SU-DHL-6 (cell line): ENCODE measurements around the gene KIF1A.

Experiments used
- H2AFZ ChIP-seq: fragments of 200-600 bp; sonication (generic); 2 replicates; pipeline ENCODE4 v1.6.1; 2014; ENCODE audit warnings: low read depth, mild to moderate bottlenecking, moderate library complexity, mixed read lengths, antibody characterized with exemption, low read length; ENCODE audit not compliant: severe bottlenecking
- H3F3A ChIP-seq: fragments of 200-600 bp; shearing (Covaris generic); 2 replicates; pipeline ENCODE4 v1.6.0; 2016; ENCODE audit warnings: antibody characterized with exemption, mild to moderate bottlenecking; ENCODE audit not compliant: insufficient read depth
- H3K27ac ChIP-seq: fragments of 200-600 bp; sonication (generic); 2 replicates; pipeline ENCODE4 v1.5.1; 2016; ENCODE audit warnings: low read depth, mild to moderate bottlenecking, low read length, moderate library complexity, mixed read lengths
- H3K27me3 ChIP-seq: fragments of 200-600 bp; sonication (generic), shearing (Covaris generic); 2 replicates; pipeline ENCODE4 v1.6.0; 2014; ENCODE audit warnings: mild to moderate bottlenecking, low read length
- H3K36me3 ChIP-seq: fragments of 200-600 bp; sonication (generic); 2 replicates; pipeline ENCODE4 v1.6.1; 2014; ENCODE audit warnings: mild to moderate bottlenecking, low read length, mixed read lengths
- H3K4me2 ChIP-seq: fragments of 300-600, 200-600 bp; shearing (Covaris generic), sonication (generic); 2 replicates; pipeline ENCODE4 v1.6.0; 2014; ENCODE audit warnings: low read length, low read depth, mild to moderate bottlenecking; ENCODE audit not compliant: poor library complexity, severe bottlenecking
- H3K4me3 ChIP-seq: fragments of 200-600 bp; sonication (generic); 2 replicates; pipeline ENCODE4 v1.5.1; 2014; ENCODE audit warnings: antibody characterized with exemption, low read length, mild to moderate bottlenecking, mixed read lengths; ENCODE audit not compliant: insufficient read depth, poor library complexity, severe bottlenecking
- H3K79me2 ChIP-seq: fragments of 200-600 bp; sonication (generic); 2 replicates; pipeline ENCODE4 v1.6.1; 2014; ENCODE audit warnings: mild to moderate bottlenecking, low read length, moderate library complexity; ENCODE audit not compliant: insufficient read depth
- H3K9ac ChIP-seq: fragments of 200-600 bp; sonication (generic); 2 replicates; pipeline ENCODE4 v1.7.0; 2014; ENCODE audit warnings: mild to moderate bottlenecking, low read length
- H3K9me2 ChIP-seq: fragments of 200-600 bp; sonication (generic); replicated peaks from 2 replicates; pipeline ENCODE4 v1.6.1; 2014; ENCODE audit warnings: low read length; ENCODE audit not compliant: insufficient read depth
- H3K9me3 ChIP-seq: fragments of 200-600 bp; sonication (generic); 2 replicates; pipeline ENCODE4 v1.6.1; 2014; ENCODE audit warnings: low read length, mixed read lengths; ENCODE audit not compliant: insufficient read depth
- H4K20me1 ChIP-seq: fragments of 200-600 bp; sonication (generic); 2 replicates; pipeline ENCODE4 v1.6.1; 2014; ENCODE audit warnings: low read depth, mild to moderate bottlenecking, antibody characterized with exemption, low read length, moderate library complexity, mixed read lengths
- CTCF ChIP-seq: fragments of 200-600 bp; sonication (generic); IDR thresholded peaks from one replicate; pipeline ENCODE4 v1.5.1; 2017; ENCODE audit warnings: antibody characterized with exemption, mild to moderate bottlenecking, low read length, moderate library complexity; ENCODE audit not compliant: insufficient read depth, poor library complexity, severe bottlenecking
- EZH2phosphoT487 ChIP-seq: fragments of 200-600 bp; sonication (generic), shearing (Covaris generic); conservative IDR thresholded peaks from 2 replicates; pipeline ENCODE4 v1.6.1; 2018; ENCODE audit warnings: mild to moderate bottlenecking, antibody characterized with exemption, low read length, moderate library complexity, mixed read lengths

KIF1A gene

DNA sequence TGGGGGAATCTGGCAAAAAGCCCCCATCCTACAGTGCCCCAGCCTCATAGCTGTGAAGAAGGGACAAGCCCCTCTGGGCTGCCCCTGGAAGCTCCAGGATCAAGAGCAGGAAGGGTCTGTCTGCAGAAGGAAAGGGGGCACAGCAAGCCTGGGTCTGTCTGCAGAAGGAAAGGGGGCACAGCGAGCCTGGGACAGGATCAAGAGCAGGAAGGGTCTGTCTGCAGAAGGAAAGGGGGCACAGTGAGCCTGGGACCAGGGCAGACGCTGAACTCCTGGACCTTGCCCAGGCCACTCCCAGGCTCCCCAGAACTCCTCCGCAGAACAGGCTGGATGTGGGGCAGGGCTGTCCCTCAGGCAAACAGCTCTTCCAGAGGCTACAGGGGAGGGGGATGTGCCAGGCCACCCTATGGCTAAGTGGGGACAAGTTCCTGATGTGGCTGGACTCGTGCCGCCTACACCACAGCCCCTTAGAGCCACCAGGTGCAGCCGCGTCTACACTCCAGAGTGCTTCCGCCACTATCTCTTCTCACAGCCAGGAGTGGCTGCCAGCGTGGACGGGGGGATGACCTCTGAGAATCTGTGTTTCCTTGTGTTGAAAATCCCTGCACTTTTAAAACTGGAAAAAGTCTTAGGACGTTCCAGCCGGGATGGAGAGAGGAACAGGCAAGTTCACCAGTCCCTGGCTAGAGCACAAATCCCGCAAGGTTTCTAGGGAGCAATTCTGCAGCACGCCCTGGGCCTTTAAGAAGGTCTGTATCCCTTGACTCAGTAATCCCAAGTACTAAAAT lies 20.8 kb downstream of the KIF1A start:
- Histone ChIP-seq H3F3A (no peaks in the 10 kb centered on the region), H2AFZ (no peak overlapping the region), H3K27ac (no peak overlapping the region), H3K79me2 (no peaks in the 10 kb centered on the region), H4K20me1 (no peaks in the 10 kb centered on the region), H3K9me3 (no peaks in the 10 kb centered on the region), H3K9ac (no peak overlapping the region), H3K27me3 (no peaks in the 10 kb centered on the region), H3K36me3 (no peaks in the 10 kb centered on the region), H3K9me2 (no peaks in the 10 kb centered on the region), H3K4me3 (no peak overlapping the region), H3K4me2 (no peak overlapping the region)
- no peak for TF ChIP-seq CTCF
- TF ChIP-seq EZH2phosphoT487: no peak

DNA sequence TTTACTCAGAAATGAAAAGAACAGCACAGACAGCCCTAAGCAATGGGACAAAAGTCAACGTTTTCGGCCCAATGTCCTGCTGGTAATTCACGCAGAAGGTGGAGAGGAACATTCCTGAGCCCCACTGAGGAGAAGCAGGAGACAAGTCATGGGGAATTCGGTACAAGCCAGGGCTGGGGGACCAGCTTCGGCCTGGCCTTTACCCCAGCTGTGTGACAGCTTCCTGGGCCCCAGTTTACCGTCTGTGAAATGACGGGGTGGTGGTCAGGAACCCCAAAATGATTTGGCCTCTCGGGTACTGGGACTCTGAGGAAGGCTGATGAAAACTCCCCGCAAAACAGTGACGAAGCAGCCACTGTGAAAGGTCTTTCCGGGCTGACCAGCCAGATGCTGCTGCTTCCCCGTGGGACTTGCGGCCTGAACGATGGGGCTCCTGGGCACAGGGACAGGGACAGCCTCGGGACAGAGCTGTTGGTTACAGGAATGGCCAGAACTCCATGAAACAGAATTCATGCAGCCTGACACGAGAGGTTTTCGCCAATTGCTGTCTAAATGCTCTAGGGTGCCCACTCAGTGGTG lies 21.6 kb downstream of the KIF1A start:
- no peak overlapping the region for H3K27ac ChIP-seq
- TF ChIP-seq CTCF (no peak), EZH2phosphoT487 (no peak)
- H3K79me2 ChIP-seq: no peaks in the 10 kb centered on the region
- no peaks in the 10 kb centered on the region for H3K27me3 ChIP-seq
- no peaks in the 10 kb centered on the region for H3K9me2 ChIP-seq
- no peaks in the 10 kb centered on the region for H3F3A ChIP-seq
- H3K4me3 ChIP-seq: no peak overlapping the region
- H3K9ac ChIP-seq: no peak overlapping the region
- H4K20me1 ChIP-seq: no peaks in the 10 kb centered on the region
- H3K36me3 ChIP-seq: no peaks in the 10 kb centered on the region
- no peak overlapping the region for H3K4me2 ChIP-seq
- H3K9me3 ChIP-seq: no peaks in the 10 kb centered on the region
- H2AFZ ChIP-seq: no peak overlapping the region

GRCh38 chr2:240797914-240798313 lies 22.1 kb downstream of the KIF1A start:
- H3K27me3 ChIP-seq: no peaks in the 10 kb centered on the region
- H3K79me2 ChIP-seq: no peaks in the 10 kb centered on the region

More at GRCh38 chr2:240797914-240798313, 22.1 kb downstream of the KIF1A start:
- TF ChIP-seq EZH2phosphoT487 (no peak), CTCF (no peak)
- Histone ChIP-seq H3K9me2 (no peaks in the 10 kb centered on the region), H3K9ac (no peak overlapping the region), H2AFZ (no peak overlapping the region), H3K9me3 (no peaks in the 10 kb centered on the region), H3K4me2 (no peak overlapping the region), H3F3A (no peaks in the 10 kb centered on the region), H4K20me1 (no peaks in the 10 kb centered on the region), H3K36me3 (no peaks in the 10 kb centered on the region), H3K4me3 (no peak overlapping the region), H3K27ac (no peak overlapping the region)
